Endothelial cell of umbilical vein (primary cell): ENCODE results near the gene MYOZ3. TPM values are rescaled to one million over a fixed set of nuclear protein-coding genes. Genes with fewer than 3 reads are reported as not detected.

ENCODE experiments used
- BruUV-seq: library from RNA; stranded (reverse); fragments of 400-500 nt; replicated peaks from 2 replicates; lab custom pipeline; 2021; lab: Mats Ljungman, UMichigan
- CTCF ChIA-PET: fragments of 300-600, 350-600 bp; sonication (Branson Sonifier 250); formaldehyde crosslinking; loops from one replicate; lab custom pipeline; 2021; ENCODE audit warnings: antibody characterized with exemption, inconsistent platforms; lab: Charles Lee
- POLR2A ChIA-PET: fragments of 300-600, 350-600 bp; sonication (Branson Sonifier 250); formaldehyde crosslinking; loops from one replicate; lab custom pipeline; 2021; ENCODE audit warnings: antibody characterized with exemption, inconsistent platforms; lab: Charles Lee
- DNase-seq: peaks from one replicate; pipeline ENCODE4 v3.0.0-alpha.2; 2011; ENCODE audit warnings: low read depth, low spot score
- FAIRE-seq: peaks from 2 replicates; lab custom pipeline; 2011; peaks lifted over from hg19 to GRCh38; lab: Jason Lieb, UNC
- H2AFZ ChIP-seq: 2 replicates; pipeline ENCODE4 v1.6.0; 2012; ENCODE audit warnings: low read depth, low read length, control low read depth, inconsistent platforms
- H3K27ac ChIP-seq: 2 replicates; pipeline ENCODE4 v1.5.1; 2011; ENCODE audit warnings: low read depth, mild to moderate bottlenecking, control low read depth, low read length, moderate library complexity; ENCODE audit not compliant: insufficient read depth
- H3K27me3 ChIP-seq, 2 experiments: 2 replicates each; pipeline versions ENCODE4 v1.6.0 to v1.6.1; 2011; ENCODE audit warnings: low read length in 2 of 2, mixed read lengths in 1 of 2; ENCODE audit not compliant: control insufficient read depth in 2 of 2, insufficient read depth in 2 of 2
- H3K36me3 ChIP-seq, 2 experiments: 2 replicates in 1 of 2; 3 replicates in 1 of 2; pipeline ENCODE4 v1.5.1; 2011; ENCODE audit warnings: low read length in 2 of 2, mild to moderate bottlenecking in 1 of 2, moderate library complexity in 1 of 2; ENCODE audit not compliant: control insufficient read depth in 2 of 2, insufficient read depth in 2 of 2; ENCODE audit errors: extremely low read depth in 1 of 2
- H3K4me1 ChIP-seq: 3 replicates; pipeline ENCODE4 v1.5.1; 2011; ENCODE audit warnings: mild to moderate bottlenecking, low read length; ENCODE audit not compliant: control insufficient read depth, insufficient read depth; ENCODE audit errors: extremely low read depth
- H3K4me2 ChIP-seq: 2 replicates; pipeline ENCODE4 v1.6.1; 2011; ENCODE audit warnings: low read length, control low read depth, mixed read lengths; ENCODE audit not compliant: insufficient read depth
- H3K4me3 ChIP-seq, 3 experiments: fragments of 200-600 bp in 1 of 3; sonication (generic), shearing (Covaris generic) in 1 of 3; replicated peaks in 1 of 3; 2 replicates each; pipeline ENCODE4 v1.5.1; 2011 to 2016; ENCODE audit warnings: control low read depth in 3 of 3, low read length in 3 of 3, mild to moderate bottlenecking in 2 of 3, inconsistent platforms in 1 of 3, low read depth in 1 of 3, moderate library complexity in 1 of 3; ENCODE audit not compliant: insufficient read depth in 1 of 3
- H3K79me2 ChIP-seq: 2 replicates; pipeline ENCODE4 v1.6.0; 2012; ENCODE audit warnings: low read length, inconsistent platforms; ENCODE audit not compliant: control insufficient read depth, insufficient read depth
- H3K9ac ChIP-seq: replicated peaks from 2 replicates; pipeline ENCODE3; 2011; ENCODE audit warnings: low read length, control low read depth; ENCODE audit not compliant: insufficient read depth; ENCODE audit errors: extremely low read depth
- H3K9me1 ChIP-seq: replicated peaks from 3 replicates; pipeline ENCODE4 v1.6.0; 2011; ENCODE audit warnings: mild to moderate bottlenecking, low read length; ENCODE audit not compliant: control insufficient read depth, insufficient read depth; ENCODE audit errors: extremely low read depth
- H3K9me3 ChIP-seq: replicated peaks from 2 replicates; pipeline ENCODE4 v1.5.1; 2012; ENCODE audit warnings: low read length, inconsistent platforms; ENCODE audit not compliant: control insufficient read depth, insufficient read depth
- H4K20me1 ChIP-seq: replicated peaks from 2 replicates; pipeline ENCODE3; 2011; ENCODE audit warnings: mild to moderate bottlenecking, low read length; ENCODE audit not compliant: control insufficient read depth, insufficient read depth; ENCODE audit errors: extremely low read depth
- CTCF ChIP-seq, 2 donors: IDR thresholded peaks; 1 replicate in 1 of 2; 2 replicates in 1 of 2; pipeline ENCODE4 v1.5.1; 2011; ENCODE audit warnings: low read length in 2 of 2, mild to moderate bottlenecking in 2 of 2, moderate library complexity in 2 of 2, control low read depth in 1 of 2, inconsistent platforms in 1 of 2, low read depth in 1 of 2; ENCODE audit not compliant: insufficient read depth in 1 of 2; ENCODE audit errors: extremely low read depth in 1 of 2
- EZH2 ChIP-seq: IDR thresholded peaks from 2 replicates; pipeline ENCODE4 v1.6.1; 2012; ENCODE audit warnings: borderline replicate concordance, low read depth, mild to moderate bottlenecking, moderate library complexity, low read length, inconsistent platforms; ENCODE audit not compliant: severe bottlenecking
- FOS ChIP-seq: IDR thresholded peaks from 2 replicates; pipeline ENCODE4 v1.6.1; 2011; ENCODE audit warnings: mild to moderate bottlenecking, low read length, moderate library complexity, borderline replicate concordance; ENCODE audit not compliant: insufficient read depth
- GATA2 ChIP-seq: IDR thresholded peaks from 2 replicates; pipeline ENCODE4 v1.7.0; 2011; ENCODE audit warnings: low read depth, mild to moderate bottlenecking, moderate library complexity, mixed read lengths, low read length; ENCODE audit not compliant: insufficient read length, insufficient read depth
- JUN ChIP-seq: IDR thresholded peaks from 2 replicates; pipeline ENCODE4 v1.6.1; 2011; ENCODE audit warnings: borderline replicate concordance, low read depth; ENCODE audit not compliant: insufficient read length, insufficient read depth
- MYC ChIP-seq: IDR thresholded peaks from one replicate; pipeline ENCODE4 v1.6.1; 2011; ENCODE audit warnings: mild to moderate bottlenecking, low read depth, low read length
- POLR2A ChIP-seq: IDR thresholded peaks from 2 replicates; pipeline ENCODE4 v1.6.1; 2012; ENCODE audit warnings: low read depth, mild to moderate bottlenecking, control low read depth, low read length
- POLR2AphosphoS5 ChIP-seq: IDR thresholded peaks from 2 replicates; pipeline ENCODE4 v1.6.1; 2012; ENCODE audit warnings: low read depth, mild to moderate bottlenecking, control low read depth, low read length, moderate library complexity; ENCODE audit not compliant: insufficient read depth
- dilution Hi-C: fragments of 300-500 bp; cut with MboI; formaldehyde crosslinking; loops from one replicate; pipeline ENCODE4 v1.15.0; 2019; ENCODE audit warnings: low sequenced_read_pairs; ENCODE audit not compliant: extremely low pct_ligation_motif_present
- intact Hi-C: fragments of 100-400 bp; cut with micrococcal nuclease; formaldehyde crosslinking; loops from one replicate; pipeline ENCODE4 v1.10.0; 2022
- polyA plus RNA-seq, 4 experiments: library from polyadenylated mRNA; depleted of rRNA in 3 of 4; stranded (reverse) in 3 of 4; unstranded in 1 of 4; fragments of >200 nt; gene quantifications; 2 replicates each; pipeline versions ENCODE4 v1.2.1 to v1.2.3, GENCODE V29; 2011 to 2012; ENCODE audit warnings: missing spikeins in 1 of 4
- total RNA-seq: library from RNA; stranded (reverse); gene quantifications from 2 replicates; pipeline ENCODE4 v1.2.3, GENCODE V29; 2021
- TF ChIP-seq, protein P1 (sequence below): IDR thresholded peaks from 2 replicates; pipeline ENCODE4 v1.6.1; 2011; ENCODE audit not compliant: insufficient read depth, insufficient read length

Gene MYOZ3
- total and polyA plus RNA-seq, 2 donors (not counting 3 experiments of a cell fraction or from before 2014, with no cell fraction given): 0.43 to 1.1 TPM

- intact Hi-C loops: no loop called here
Measured at GRCh38 chr5:150672884-150673275, 11.8 kb downstream of the MYOZ3 start.

More at GRCh38 chr5:150672884-150673275, 11.8 kb downstream of the MYOZ3 start:
- H3K9me3 ChIP-seq: no peaks in the 10 kb centered on the region
- H3K4me1 ChIP-seq: peaks cover 13% of the 10 kb centered on the region
- POLR2A ChIA-PET: no interaction called here
- FAIRE-seq: no peak
- peak overlapping the region; percentile 65 for H3K4me2 ChIP-seq
- peak overlapping the region in 2 of 3 experiments; percentile 53 to 55 for H3K4me3 ChIP-seq
- no TSS peak for BruUV-seq
- H2AFZ ChIP-seq: peak overlapping the region; percentile 99
- no peak overlapping the region for H3K9ac ChIP-seq
- dilution Hi-C loops: no loop called here
- H3K36me3 ChIP-seq: no peaks in the 10 kb centered on the region
- no peaks in the 10 kb centered on the region for H3K9me1 ChIP-seq
- no peak for TF ChIP-seq EZH2
- TF ChIP-seq CTCF (IDR thresholded peaks at IDR 0.05; ENCODE audit: extremely low read depth in 1 of 2, insufficient read depth in 1 of 2, low read depth in 1 of 2, low read length in 2 of 2): no peak
- no peak for TF ChIP-seq MYC
- TF ChIP-seq POLR2AphosphoS5: no peak
- TF ChIP-seq FOS: no peak
- no peak for TF ChIP-seq JUN
- TF ChIP-seq, protein P1, sequence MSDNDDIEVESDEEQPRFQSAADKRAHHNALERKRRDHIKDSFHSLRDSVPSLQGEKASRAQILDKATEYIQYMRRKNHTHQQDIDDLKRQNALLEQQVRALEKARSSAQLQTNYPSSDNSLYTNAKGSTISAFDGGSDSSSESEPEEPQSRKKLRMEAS: no peak
- no peak for TF ChIP-seq POLR2A
- TF ChIP-seq GATA2: no peak
- CTCF ChIA-PET: interaction anchor here (0.6 to 3.0 kb wide), 7 partner anchors 10 to 113 kb away, joined by 3 to 16 read pairs (median 4); partner anchors contain the start of genes MYOZ3, RBM22 and SMIM3
- peaks cover 6 to 12% of the 10 kb centered on the region in 2 experiments for H3K27me3 ChIP-seq
- no peak overlapping the region for H3K27ac ChIP-seq
- DNase-seq: no peak
- H4K20me1 ChIP-seq: no peaks in the 10 kb centered on the region
- H3K79me2 ChIP-seq: no peaks in the 10 kb centered on the region
